Uterus (tissue), 4 donors: ENCODE measurements around the gene LMBRD2. TPM values are rescaled to one million over a fixed set of nuclear protein-coding genes. Genes with fewer than 3 reads are reported as not detected.

ENCODE experiments used
- DNase-seq, 2 donors: peaks; one replicate each; pipeline ENCODE4 v3.0.0-alpha.2; 2019 to 2020
- H3K27ac ChIP-seq, 2 donors: fragments of 200-600 bp; sonication (generic); 1 replicate in 1 of 2; 2 replicates in 1 of 2; pipeline ENCODE4 v1.5.1; 2016 to 2018
- H3K27me3 ChIP-seq, 2 donors: fragments of 200-600 bp; sonication (generic); one replicate each; pipeline ENCODE4 v1.5.1; 2018 to 2019; ENCODE audit warnings: control low read depth in 1 of 2
- H3K36me3 ChIP-seq, 2 donors: fragments of 200-600 bp; sonication (generic); one replicate each; pipeline ENCODE4 v1.5.1; 2019; ENCODE audit warnings: control low read depth in 1 of 2
- H3K4me1 ChIP-seq, 2 donors: fragments of 200-600 bp; sonication (generic); one replicate each; pipeline ENCODE4 v1.5.1; 2018 to 2019; ENCODE audit warnings: control low read depth in 1 of 2
- H3K4me3 ChIP-seq, 2 donors: fragments of 200-600 bp; sonication (generic); 1 replicate in 1 of 2; 2 replicates in 1 of 2; pipeline ENCODE4 v1.5.1; 2018 to 2019; ENCODE audit warnings: mild to moderate bottlenecking in 1 of 2
- H3K9me3 ChIP-seq, 2 donors: fragments of 200-600 bp; sonication (generic); one replicate each; pipeline ENCODE4 v1.5.1; 2019; ENCODE audit warnings: control low read depth in 1 of 2
- POLR2A ChIP-seq, 2 donors: fragments of 450-650 bp; IDR thresholded peaks; one replicate each; pipeline ENCODE4 v1.6.1; 2016; ENCODE audit warnings: antibody characterized with exemption in 2 of 2, mild to moderate bottlenecking in 1 of 2, moderate library complexity in 1 of 2
- intact Hi-C: fragments of 100-400 bp; cut with DNase I; formaldehyde crosslinking; loops from one replicate; pipeline ENCODE4 v1.15.1; 2023; ENCODE audit warnings: low total_unique reads
- total RNA-seq, 4 donors: library from RNA; depleted of rRNA in 3 of 4; stranded (reverse); fragments of >200 nt in 3 of 4; gene quantifications; one replicate each; pipeline versions ENCODE4 v1.1.0 to v1.2.4, GENCODE V29; 2014 to 2023
- TF ChIP-seq, protein P1 (sequence below), 4 experiments: fragments of 200-600 bp in 2 of 4; fragments of 450-650 bp in 2 of 4; sonication (generic) in 2 of 4; IDR thresholded peaks; one replicate each; pipeline ENCODE4 v1.5.1; 2016 to 2019; ENCODE audit warnings: antibody characterized with exemption in 4 of 4, mild to moderate bottlenecking in 2 of 4, moderate library complexity in 1 of 4
- donor health status: DM: yes; HTN: yes; CAD: no.

The LMBRD2 gene
- total RNA-seq, 4 donors from 2014 or later, result 2.3 to 17.9 (median 8.0) TPM

DNA sequence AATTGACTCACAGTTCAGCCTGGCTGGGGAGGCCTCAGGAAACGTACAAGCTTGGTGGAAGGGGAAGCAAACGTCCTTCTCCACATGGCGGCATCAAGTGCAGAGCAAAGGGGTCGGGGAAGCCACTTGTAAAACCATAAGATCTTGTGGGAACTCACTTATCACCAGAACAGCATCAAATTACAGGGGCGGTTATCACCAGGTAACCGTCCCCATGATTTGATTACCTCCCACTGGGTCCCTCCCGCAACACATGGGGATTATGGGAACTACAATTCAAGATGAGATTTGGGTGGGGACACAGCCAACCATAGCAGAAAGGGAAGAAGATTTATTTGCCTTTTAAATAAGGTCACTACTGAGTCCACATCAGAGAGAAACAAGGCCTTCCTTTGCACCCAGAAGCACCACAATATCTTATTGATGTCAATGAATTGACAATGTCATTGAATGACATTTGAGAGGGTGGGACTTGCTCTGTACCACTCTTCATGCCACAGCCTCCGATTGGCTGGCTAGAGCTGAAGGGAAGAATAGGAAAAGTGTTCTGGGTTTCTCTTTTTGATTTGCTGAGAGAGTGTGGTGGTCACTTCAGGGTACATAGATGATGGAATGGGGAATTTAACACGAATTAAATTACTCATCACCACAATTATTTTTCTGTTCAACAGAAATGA lies 11.3 kb upstream of the LMBRD2 start:
- Histone ChIP-seq H3K36me3 (no peaks in the 10 kb centered on the region), H3K9me3 (no peaks in the 10 kb centered on the region), H3K27ac (no peak overlapping the region), H3K27me3 (no peaks in the 10 kb centered on the region), H3K4me3 (no peak overlapping the region), H3K4me1 (no peaks in the 10 kb centered on the region)
- DNase-seq, result no peak
- intact Hi-C loops, result no loop called here
- TF ChIP-seq, protein P1, sequence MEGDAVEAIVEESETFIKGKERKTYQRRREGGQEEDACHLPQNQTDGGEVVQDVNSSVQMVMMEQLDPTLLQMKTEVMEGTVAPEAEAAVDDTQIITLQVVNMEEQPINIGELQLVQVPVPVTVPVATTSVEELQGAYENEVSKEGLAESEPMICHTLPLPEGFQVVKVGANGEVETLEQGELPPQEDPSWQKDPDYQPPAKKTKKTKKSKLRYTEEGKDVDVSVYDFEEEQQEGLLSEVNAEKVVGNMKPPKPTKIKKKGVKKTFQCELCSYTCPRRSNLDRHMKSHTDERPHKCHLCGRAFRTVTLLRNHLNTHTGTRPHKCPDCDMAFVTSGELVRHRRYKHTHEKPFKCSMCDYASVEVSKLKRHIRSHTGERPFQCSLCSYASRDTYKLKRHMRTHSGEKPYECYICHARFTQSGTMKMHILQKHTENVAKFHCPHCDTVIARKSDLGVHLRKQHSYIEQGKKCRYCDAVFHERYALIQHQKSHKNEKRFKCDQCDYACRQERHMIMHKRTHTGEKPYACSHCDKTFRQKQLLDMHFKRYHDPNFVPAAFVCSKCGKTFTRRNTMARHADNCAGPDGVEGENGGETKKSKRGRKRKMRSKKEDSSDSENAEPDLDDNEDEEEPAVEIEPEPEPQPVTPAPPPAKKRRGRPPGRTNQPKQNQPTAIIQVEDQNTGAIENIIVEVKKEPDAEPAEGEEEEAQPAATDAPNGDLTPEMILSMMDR (IDR thresholded peaks at IDR 0.05), result no peak
- no peak for TF ChIP-seq POLR2A (IDR thresholded peaks at IDR 0.05)

DNA sequence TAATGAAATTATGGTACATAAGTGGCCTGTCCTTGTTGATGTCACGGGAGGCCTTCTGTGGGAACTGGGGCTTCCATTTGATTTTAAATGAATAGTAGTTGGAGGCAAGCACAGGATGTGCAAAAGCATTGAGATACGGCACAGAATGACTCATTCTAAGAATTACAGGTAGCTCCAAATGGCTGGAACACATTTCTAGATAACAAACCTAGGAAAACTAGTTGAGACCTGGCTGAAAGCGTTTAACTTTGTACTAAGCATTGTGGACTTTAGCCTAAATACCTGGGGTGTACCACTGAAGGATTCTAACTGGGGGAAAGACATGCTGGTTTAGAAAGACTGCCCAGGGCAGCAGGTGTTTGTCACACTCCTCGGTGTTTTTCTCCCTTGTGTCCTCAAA lies 9.7 kb upstream of the LMBRD2 start:
- H3K27ac ChIP-seq, result no peak overlapping the region
- H3K9me3 ChIP-seq, result no peaks in the 10 kb centered on the region
- intact Hi-C loops, result no loop called here
- H3K36me3 ChIP-seq, result no peaks in the 10 kb centered on the region
- no peaks in the 10 kb centered on the region for H3K27me3 ChIP-seq
- DNase-seq, result no peak
- TF ChIP-seq, protein P1 (IDR thresholded peaks at IDR 0.05), result no peak
- no peak for TF ChIP-seq POLR2A (IDR thresholded peaks at IDR 0.05)
- H3K4me3 ChIP-seq, result no peak overlapping the region
- H3K4me1 ChIP-seq, result no peaks in the 10 kb centered on the region

DNA sequence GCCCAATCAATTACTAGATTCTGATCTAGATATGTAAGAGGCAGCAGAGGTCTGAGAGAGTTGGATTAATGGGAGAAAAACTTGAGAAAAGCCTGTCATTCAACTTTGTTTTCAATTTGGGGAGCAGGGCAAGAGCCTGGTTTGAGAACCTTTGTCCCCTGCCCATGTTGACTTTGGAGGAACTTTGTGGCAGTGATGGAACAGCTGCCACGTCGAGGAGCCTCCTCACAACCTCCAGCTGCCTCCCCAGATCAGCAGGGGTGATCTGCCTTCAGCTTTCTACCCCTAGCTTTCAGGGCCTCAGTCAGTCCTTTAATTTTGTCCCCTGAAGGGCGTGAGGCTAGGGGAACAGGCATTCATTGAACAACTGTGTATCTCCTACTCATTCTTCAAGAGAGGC lies 8.9 kb upstream of the LMBRD2 start:
- DNase-seq, result no peak
- Histone ChIP-seq H3K27ac (no peak overlapping the region), H3K27me3 (no peaks in the 10 kb centered on the region), H3K9me3 (no peaks in the 10 kb centered on the region), H3K36me3 (no peaks in the 10 kb centered on the region), H3K4me3 (no peak overlapping the region), H3K4me1 (no peaks in the 10 kb centered on the region)
- no peak for TF ChIP-seq POLR2A (IDR thresholded peaks at IDR 0.05)
- TF ChIP-seq, protein P1 (IDR thresholded peaks at IDR 0.05), result no peak
- intact Hi-C loops, result no loop called here

DNA sequence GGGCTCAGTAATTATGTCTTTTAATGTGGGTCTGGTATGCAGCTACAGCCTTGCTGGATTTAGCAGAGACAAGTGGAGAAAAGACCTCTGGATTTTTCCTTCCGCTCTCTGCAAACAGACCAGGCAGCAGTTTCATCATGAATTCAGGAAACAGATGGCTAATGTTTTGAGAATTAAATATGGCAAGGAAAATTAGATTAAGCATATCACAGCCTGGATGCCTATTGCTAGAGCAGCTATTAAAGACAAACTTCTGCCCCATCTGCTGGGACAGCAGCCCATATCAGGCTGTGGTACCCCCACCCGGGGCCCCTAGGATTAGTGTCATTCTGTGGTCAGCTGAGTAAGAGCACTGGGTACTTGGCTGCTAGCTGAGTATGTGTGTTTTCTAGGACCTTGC lies 6.5 kb upstream of the LMBRD2 start:
- no peaks in the 10 kb centered on the region for H3K36me3 ChIP-seq
- H3K4me3 ChIP-seq, result no peak overlapping the region
- no peak overlapping the region for H3K27ac ChIP-seq
- no peaks in the 10 kb centered on the region for H3K9me3 ChIP-seq
- no peaks in the 10 kb centered on the region for H3K27me3 ChIP-seq
- no peak for DNase-seq
- intact Hi-C loops, result no loop called here
- H3K4me1 ChIP-seq, result peaks cover 0 to 3% of the 10 kb centered on the region in 2 donors
- TF ChIP-seq, protein P1 (IDR thresholded peaks at IDR 0.05), result no peak
- no peak for TF ChIP-seq POLR2A (IDR thresholded peaks at IDR 0.05)

DNA sequence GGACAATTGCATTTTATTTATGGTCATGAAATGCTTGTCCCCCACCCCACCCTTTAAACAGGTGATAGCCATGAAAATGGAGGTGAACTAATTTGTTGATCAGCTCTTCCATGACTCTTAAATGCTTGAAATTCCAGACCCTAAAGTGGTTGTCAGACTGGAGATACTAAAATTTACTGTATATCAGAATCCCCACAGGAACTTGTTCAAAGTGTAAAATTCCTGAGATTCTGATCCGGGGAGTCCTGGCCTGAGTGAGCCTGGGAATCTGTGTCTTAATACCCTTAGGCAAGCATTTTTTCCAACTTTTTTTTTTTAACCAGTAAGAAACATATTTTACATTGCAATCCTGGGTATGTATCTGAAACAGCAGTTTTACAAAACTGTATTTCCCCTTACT lies 4.9 kb upstream of the LMBRD2 start:
- DNase-seq, result no peak
- Histone ChIP-seq H3K4me1 (peaks cover 0 to 4% of the 10 kb centered on the region in 2 donors), H3K27ac (no peak overlapping the region), H3K36me3 (no peaks in the 10 kb centered on the region), H3K4me3 (no peak overlapping the region), H3K27me3 (no peaks in the 10 kb centered on the region), H3K9me3 (no peaks in the 10 kb centered on the region)
- TF ChIP-seq, protein P1 (IDR thresholded peaks at IDR 0.05), result no peak
- TF ChIP-seq POLR2A (IDR thresholded peaks at IDR 0.05), result no peak
- intact Hi-C loops, result no loop called here
